H1 (cell line): ENCODE data around the gene BTBD10. TPM values are rescaled to one million over a fixed set of nuclear protein-coding genes. Genes with fewer than 3 reads are reported as not detected.

Source experiments
- GTF2F1 ChIP-seq: IDR thresholded peaks from 2 replicates; pipeline ENCODE4 v1.6.1; 2012; ENCODE audit warnings: low read depth, low read length, improper control_type of control experiment, borderline replicate concordance
- HDAC6 ChIP-seq: IDR thresholded peaks from one replicate; pipeline ENCODE4 v1.7.1; 2012; ENCODE audit warnings: low read depth, mild to moderate bottlenecking, inconsistent platforms, low read length, moderate library complexity
- NANOG ChIP-seq: IDR thresholded peaks from 2 replicates; pipeline ENCODE4 v1.6.1; 2011; ENCODE audit warnings: low read length, low read depth, mild to moderate bottlenecking, inconsistent platforms; ENCODE audit not compliant: insufficient read depth, poor library complexity, severe bottlenecking
- POLR2A ChIP-seq, 2 experiments: IDR thresholded peaks; 1 replicate in 1 of 2; 2 replicates in 1 of 2; pipeline ENCODE4 v1.6.1; 2011; ENCODE audit warnings: low read depth in 2 of 2, low read length in 2 of 2, mild to moderate bottlenecking in 2 of 2; ENCODE audit errors: control extremely low read depth in 1 of 2
- POLR2AphosphoS5 ChIP-seq: IDR thresholded peaks from 2 replicates; pipeline ENCODE4 v1.6.1; 2011; ENCODE audit warnings: low read depth, low read length
- POU5F1 ChIP-seq: IDR thresholded peaks from 2 replicates; pipeline ENCODE4 v1.6.1; 2011; ENCODE audit warnings: low read depth, mild to moderate bottlenecking, low read length, moderate library complexity
- RAD21 ChIP-seq, 2 experiments: IDR thresholded peaks in 1 of 2; conservative IDR thresholded peaks in 1 of 2; 2 replicates each; pipeline ENCODE4 v1.6.1; 2011; ENCODE audit warnings: low read depth in 2 of 2, low read length in 2 of 2, improper control_type of control experiment in 1 of 2, inconsistent platforms in 1 of 2, mild to moderate bottlenecking in 1 of 2, moderate library complexity in 1 of 2
- SIN3A ChIP-seq, 2 experiments: IDR thresholded peaks in 1 of 2; conservative IDR thresholded peaks in 1 of 2; 2 replicates each; pipeline ENCODE4 v1.6.1; 2011 to 2012; ENCODE audit warnings: low read length in 2 of 2, improper control_type of control experiment in 1 of 2, low read depth in 1 of 2, mild to moderate bottlenecking in 1 of 2
- SUZ12 ChIP-seq: fragments of 200-600 bp; sonication (generic); IDR thresholded peaks from 2 replicates; pipeline ENCODE4 v1.6.1; 2012; ENCODE audit warnings: mild to moderate bottlenecking, inconsistent platforms, low read length, moderate library complexity, mixed read lengths
- TBP ChIP-seq: IDR thresholded peaks from 2 replicates; pipeline ENCODE4 v1.6.1; 2011; ENCODE audit warnings: low read depth, low read length, improper control_type of control experiment
- polyA plus RNA-seq, 7 experiments: library from polyadenylated mRNA; depleted of rRNA in 3 of 7; stranded (reverse) in 5 of 7; unstranded in 2 of 7; fragments of >200 nt in 5 of 7; fragments of 200-250 nt in 2 of 7; gene quantifications; 1 replicate in 5 of 7; 2 replicates in 1 of 7; 4 replicates in 1 of 7; pipeline versions ENCODE4 v1.2.1 to v1.2.3, GENCODE V29; 2011 to 2013; ENCODE audit warnings: missing spikeins in 2 of 7, mixed read lengths in 2 of 7
- total RNA-seq: library from RNA; stranded (reverse); fragmentation: NEBNext Ultra II Directional; extraction: Animal tissue kit (Norgen Biotek cat#: 25700); gene quantifications from 2 replicates; pipeline ENCODE4 v1.2.1, GENCODE V29; 2021

The BTBD10 gene
- total and polyA plus RNA-seq, 2 of the 8 experiments (the other 6 are each of a cell fraction or from before 2014, with no cell fraction given), result 13.8 to 22.2 TPM

DNA sequence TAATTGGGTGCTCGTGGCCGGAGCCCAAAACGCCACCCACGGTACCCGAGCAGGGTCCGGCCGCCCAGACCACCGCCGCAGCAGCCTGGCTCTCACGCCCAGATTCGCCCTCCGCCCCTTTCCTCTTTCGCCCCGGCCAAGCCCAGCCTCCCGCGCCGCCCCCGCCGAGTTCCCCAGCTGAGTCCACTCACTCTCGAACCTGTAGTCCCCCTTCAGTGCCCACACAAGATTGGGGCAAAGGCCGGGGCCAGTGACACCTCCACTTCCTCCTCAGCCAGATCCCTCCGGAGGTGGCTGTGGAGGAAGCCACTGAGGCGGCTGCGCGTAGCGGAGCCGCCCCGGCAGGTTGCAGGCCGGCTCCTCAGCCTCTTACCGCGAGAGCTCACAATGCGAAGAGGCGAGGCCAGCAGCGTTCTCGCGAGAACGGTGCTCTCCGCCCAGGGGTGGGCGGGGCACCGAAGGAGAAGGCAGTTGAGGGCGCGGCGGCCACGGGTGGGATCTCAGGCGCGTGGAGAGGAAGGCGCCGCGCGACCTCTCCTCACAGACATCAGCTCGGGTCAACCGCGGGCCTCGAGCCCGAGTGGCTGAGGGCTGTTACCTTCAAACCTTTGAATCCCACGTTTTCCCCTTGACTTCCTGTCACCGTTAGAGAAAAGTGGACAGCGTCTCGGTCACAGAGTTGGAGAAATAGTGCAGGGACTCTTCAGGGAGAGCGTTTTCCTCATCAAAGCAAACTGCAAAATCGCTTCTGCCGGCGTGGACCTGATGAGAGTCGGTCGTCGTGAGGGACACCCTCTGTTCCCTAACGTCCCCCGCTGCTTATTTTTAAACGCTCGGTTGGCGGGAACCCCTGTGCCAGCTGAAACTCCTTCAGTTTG is at the start of gene BTBD10 (continued):
- TF ChIP-seq SUZ12, result no peak
- peak; percentile 8 for TF ChIP-seq NANOG
- TF ChIP-seq POLR2AphosphoS5, result peak; percentile 66
- TF ChIP-seq SIN3A (conservative IDR thresholded peaks at IDR 0.05 in 1 of 2, IDR thresholded peaks at IDR 0.05 in 1 of 2; ENCODE audit: low read depth in 1 of 2, low read length in 2 of 2), result peak; percentile 75 to 84; a peak in 1 of 4 replicates
- TF ChIP-seq RAD21 (IDR thresholded peaks at IDR 0.05 in 1 of 2, conservative IDR thresholded peaks at IDR 0.05 in 1 of 2; ENCODE audit: low read depth in 2 of 2, low read length in 2 of 2), result no peak
- TF ChIP-seq POLR2A (IDR thresholded peaks at IDR 0.05; ENCODE audit: control extremely low read depth in 1 of 2, low read depth in 2 of 2, low read length in 2 of 2), result peak in 1 of 2 experiments; percentile 87; a peak in 2 of 3 replicates
- TF ChIP-seq POU5F1, result no peak
- TF ChIP-seq GTF2F1, result peak; percentile 70; the same call in 1 of the 2 replicates
- no peak for TF ChIP-seq HDAC6
- TF ChIP-seq TBP, result peak; percentile 64; the same call in 1 of the 2 replicates
